Suprapubic skin (tissue), 4 donors: Measurements from ENCODE around the gene SECISBP2L.

Experiments used
- CTCF ChIP-seq, 2 donors: fragments of 200-600 bp in 1 of 2; fragments of 450-650 bp in 1 of 2; sonication (generic) in 1 of 2; IDR thresholded peaks; one replicate each; pipeline ENCODE4 v1.5.1; 2016 to 2019; ENCODE audit warnings: antibody characterized with exemption in 2 of 2, mild to moderate bottlenecking in 1 of 2, moderate library complexity in 1 of 2
- EP300 ChIP-seq: sonication (generic); formaldehyde crosslinking; IDR thresholded peaks from one replicate; pipeline ENCODE4 v1.6.1; 2017; ENCODE audit warnings: antibody characterized with exemption
- POLR2A ChIP-seq, 2 donors: fragments of 450-650 bp; IDR thresholded peaks; one replicate each; pipeline ENCODE4 v1.6.1; 2017; ENCODE audit warnings: antibody characterized with exemption in 2 of 2, mild to moderate bottlenecking in 2 of 2, moderate library complexity in 2 of 2
- POLR2AphosphoS5 ChIP-seq, 3 donors: sonication (generic); formaldehyde crosslinking; IDR thresholded peaks; one replicate each; pipeline ENCODE4 v1.6.1; 2017; ENCODE audit warnings: antibody characterized with exemption in 3 of 3

GRCh38 chr15:48946840-48947187 is 99.4 kb downstream of the SECISBP2L start:
- TF ChIP-seq POLR2AphosphoS5 (IDR thresholded peaks at IDR 0.05), result no peak
- no peak for TF ChIP-seq POLR2A (IDR thresholded peaks at IDR 0.05)
- TF ChIP-seq CTCF (IDR thresholded peaks at IDR 0.05), result no peak
- no peak for TF ChIP-seq EP300
